ENCODE results near the gene ARHGAP6.
A peak's percentile ranks its signal among the peaks of the same experiment; 100 is the strongest.

The ARHGAP6 gene

GRCh38 chrX:11439846-11440245 is 225.9 kb downstream of the ARHGAP6 start:
- Histone ChIP-seq H3K36me3 (replicated peaks in 1 of 2; ENCODE audit: control insufficient read depth in 2 of 2, insufficient read depth in 2 of 2, low read length in 2 of 2) (no peaks in the 10 kb centered on the region), H3K4me1 (ENCODE audit: control insufficient read depth in 2 of 2, insufficient read depth in 1 of 2, low read depth in 1 of 2, low read length in 2 of 2) (no peaks in the 10 kb centered on the region), H3K4me3 (ENCODE audit: low read length in 2 of 2) (no peak overlapping the region), H3K27me3 (ENCODE audit: control insufficient read depth in 3 of 3, insufficient read depth in 3 of 3, low read depth in 1 of 3, low read length in 3 of 3) (no peaks in the 10 kb centered on the region), H3K9me3 (replicated peaks in 1 of 2; ENCODE audit: control insufficient read depth in 2 of 2, insufficient read depth in 1 of 2, low read depth in 1 of 2, low read length in 2 of 2) (no peaks in the 10 kb centered on the region), H4K91ac (ENCODE audit: low read depth, low read length, poor library complexity) (no peak overlapping the region), H2BK5ac (ENCODE audit: low read length) (no peak overlapping the region), H3K9ac (ENCODE audit: low read depth, low read length, poor library complexity) (no peak overlapping the region), H2BK15ac (ENCODE audit: low read length) (no peak overlapping the region), H3K14ac (ENCODE audit: low read length) (no peak overlapping the region), H2AFZ (ENCODE audit: low read length) (no peak overlapping the region), H3K4ac (ENCODE audit: low read length) (no peak overlapping the region), H2BK120ac (ENCODE audit: low read depth, low read length) (no peak overlapping the region), H4K8ac (ENCODE audit: low read depth, low read length) (no peak overlapping the region), H2BK12ac (ENCODE audit: low read length) (no peak overlapping the region), H2AK5ac (ENCODE audit: low read depth, low read length) (no peak overlapping the region), H3K23ac (ENCODE audit: low read depth, low read length, poor library complexity) (no peak overlapping the region), H3K18ac (ENCODE audit: low read length) (no peak overlapping the region), H3K27ac (replicated peaks; ENCODE audit: low read length) (no peak overlapping the region), H3K79me1 (ENCODE audit: low read depth, low read length) (no peaks in the 10 kb centered on the region), H3K4me2 (ENCODE audit: insufficient read depth, low read length, poor library complexity, severe bottlenecking) (no peak overlapping the region)
- DNase-seq (ENCODE audit: low spot score), result no peak
- WGBS, 2 donors (ENCODE audit: extremely low coverage in 2 of 2, insufficient read length in 2 of 2, insufficient replicate concordance in 1 of 2), result no CpG with 5 or more reads among the region's 2 CpGs

- no peaks in the 10 kb centered on the region for H3K4me1 ChIP-seq (ENCODE audit: control insufficient read depth in 2 of 2, insufficient read depth in 1 of 2, low read depth in 1 of 2, low read length in 2 of 2)
- H3K9me3 ChIP-seq (replicated peaks in 1 of 2; ENCODE audit: control insufficient read depth in 2 of 2, insufficient read depth in 1 of 2, low read depth in 1 of 2, low read length in 2 of 2), result no peaks in the 10 kb centered on the region
- H3K79me1 ChIP-seq (ENCODE audit: low read depth, low read length), result no peaks in the 10 kb centered on the region
- H3K14ac ChIP-seq (ENCODE audit: low read length), result no peak overlapping the region
- H3K27me3 ChIP-seq (ENCODE audit: control insufficient read depth in 3 of 3, insufficient read depth in 3 of 3, low read depth in 1 of 3, low read length in 3 of 3), result no peaks in the 10 kb centered on the region
- H2AK5ac ChIP-seq (ENCODE audit: low read depth, low read length), result no peak overlapping the region
- H4K8ac ChIP-seq (ENCODE audit: low read depth, low read length), result no peak overlapping the region
- no peak overlapping the region for H2BK15ac ChIP-seq (ENCODE audit: low read length)
- H3K36me3 ChIP-seq (replicated peaks in 1 of 2; ENCODE audit: control insufficient read depth in 2 of 2, insufficient read depth in 2 of 2, low read length in 2 of 2), result no peaks in the 10 kb centered on the region
- H3K23ac ChIP-seq (ENCODE audit: low read depth, low read length, poor library complexity), result no peak overlapping the region
- H2AFZ ChIP-seq (ENCODE audit: low read length), result no peak overlapping the region
- no peak overlapping the region for H3K4me3 ChIP-seq (ENCODE audit: low read length in 2 of 2)
- no peak overlapping the region for H3K4me2 ChIP-seq (ENCODE audit: insufficient read depth, low read length, poor library complexity, severe bottlenecking)
- no peak overlapping the region for H3K4ac ChIP-seq (ENCODE audit: low read length)
- no peak overlapping the region for H3K18ac ChIP-seq (ENCODE audit: low read length)
- H3K9ac ChIP-seq (ENCODE audit: low read depth, low read length, poor library complexity), result no peak overlapping the region
- no peak overlapping the region for H3K27ac ChIP-seq (replicated peaks; ENCODE audit: low read length)
- DNase-seq (ENCODE audit: low spot score), result no peak
- no peak overlapping the region for H4K91ac ChIP-seq (ENCODE audit: low read depth, low read length, poor library complexity)
- H2BK5ac ChIP-seq (ENCODE audit: low read length), result no peak overlapping the region
- WGBS, 2 donors (ENCODE audit: extremely low coverage in 2 of 2, insufficient read length in 2 of 2, insufficient replicate concordance in 1 of 2), result no CpG with 5 or more reads among the region's 4 CpGs
- no peak overlapping the region for H2BK12ac ChIP-seq (ENCODE audit: low read length)
- no peak overlapping the region for H2BK120ac ChIP-seq (ENCODE audit: low read depth, low read length)
These were observed 227.0 kb downstream of the ARHGAP6 start for GRCh38 chrX:11438767-11439166.

- H2BK120ac ChIP-seq (ENCODE audit: low read depth, low read length), result no peak overlapping the region
- H4K8ac ChIP-seq (ENCODE audit: low read depth, low read length), result no peak overlapping the region
- no peak overlapping the region for H4K91ac ChIP-seq (ENCODE audit: low read depth, low read length, poor library complexity)
- H3K4me2 ChIP-seq (ENCODE audit: insufficient read depth, low read length, poor library complexity, severe bottlenecking), result no peak overlapping the region
- H3K4me3 ChIP-seq (ENCODE audit: low read length in 2 of 2), result no peak overlapping the region
- H3K9me3 ChIP-seq (replicated peaks in 1 of 2; ENCODE audit: control insufficient read depth in 2 of 2, insufficient read depth in 1 of 2, low read depth in 1 of 2, low read length in 2 of 2), result no peaks in the 10 kb centered on the region
- no peak overlapping the region for H2BK5ac ChIP-seq (ENCODE audit: low read length)
- no peak overlapping the region for H3K4ac ChIP-seq (ENCODE audit: low read length)
- H2BK15ac ChIP-seq (ENCODE audit: low read length), result no peak overlapping the region
- H3K9ac ChIP-seq (ENCODE audit: low read depth, low read length, poor library complexity), result no peak overlapping the region
- WGBS, 2 donors (ENCODE audit: extremely low coverage in 2 of 2, insufficient read length in 2 of 2, insufficient replicate concordance in 1 of 2), result no CpG with 5 or more reads among the region's 2 CpGs
- H3K27ac ChIP-seq (replicated peaks; ENCODE audit: low read length), result no peak overlapping the region
- no peak overlapping the region for H2BK12ac ChIP-seq (ENCODE audit: low read length)
- H2AK5ac ChIP-seq (ENCODE audit: low read depth, low read length), result no peak overlapping the region
- no peaks in the 10 kb centered on the region for H3K79me1 ChIP-seq (ENCODE audit: low read depth, low read length)
- no peak overlapping the region for H3K18ac ChIP-seq (ENCODE audit: low read length)
- no peak overlapping the region for H3K14ac ChIP-seq (ENCODE audit: low read length)
- DNase-seq (ENCODE audit: low spot score), result no peak
- no peak overlapping the region for H2AFZ ChIP-seq (ENCODE audit: low read length)
- H3K27me3 ChIP-seq (ENCODE audit: control insufficient read depth in 3 of 3, insufficient read depth in 3 of 3, low read depth in 1 of 3, low read length in 3 of 3), result no peaks in the 10 kb centered on the region
- H3K4me1 ChIP-seq (ENCODE audit: control insufficient read depth in 2 of 2, insufficient read depth in 1 of 2, low read depth in 1 of 2, low read length in 2 of 2), result no peaks in the 10 kb centered on the region
- H3K36me3 ChIP-seq (replicated peaks in 1 of 2; ENCODE audit: control insufficient read depth in 2 of 2, insufficient read depth in 2 of 2, low read length in 2 of 2), result no peaks in the 10 kb centered on the region
- H3K23ac ChIP-seq (ENCODE audit: low read depth, low read length, poor library complexity), result no peak overlapping the region
These were observed 227.4 kb downstream of the ARHGAP6 start for GRCh38 chrX:11438380-11438723.

- Histone ChIP-seq H3K9ac (ENCODE audit: low read depth, low read length, poor library complexity) (no peak overlapping the region), H2AK5ac (ENCODE audit: low read depth, low read length) (no peak overlapping the region), H2BK12ac (ENCODE audit: low read length) (no peak overlapping the region), H3K4ac (ENCODE audit: low read length) (no peak overlapping the region), H3K9me3 (replicated peaks in 1 of 2; ENCODE audit: control insufficient read depth in 2 of 2, insufficient read depth in 1 of 2, low read depth in 1 of 2, low read length in 2 of 2) (no peaks in the 10 kb centered on the region), H3K79me1 (ENCODE audit: low read depth, low read length) (no peaks in the 10 kb centered on the region), H3K4me3 (ENCODE audit: low read length in 2 of 2) (no peak overlapping the region), H3K36me3 (replicated peaks in 1 of 2; ENCODE audit: control insufficient read depth in 2 of 2, insufficient read depth in 2 of 2, low read length in 2 of 2) (no peaks in the 10 kb centered on the region), H4K91ac (ENCODE audit: low read depth, low read length, poor library complexity) (no peak overlapping the region), H3K23ac (ENCODE audit: low read depth, low read length, poor library complexity) (no peak overlapping the region), H2BK120ac (ENCODE audit: low read depth, low read length) (no peak overlapping the region), H2BK5ac (ENCODE audit: low read length) (no peak overlapping the region), H3K14ac (ENCODE audit: low read length) (no peak overlapping the region), H3K27me3 (ENCODE audit: control insufficient read depth in 3 of 3, insufficient read depth in 3 of 3, low read depth in 1 of 3, low read length in 3 of 3) (no peaks in the 10 kb centered on the region), H4K8ac (ENCODE audit: low read depth, low read length) (no peak overlapping the region), H3K27ac (replicated peaks; ENCODE audit: low read length) (no peak overlapping the region), H3K4me2 (ENCODE audit: insufficient read depth, low read length, poor library complexity, severe bottlenecking) (no peak overlapping the region), H2BK15ac (ENCODE audit: low read length) (no peak overlapping the region), H3K4me1 (ENCODE audit: control insufficient read depth in 2 of 2, insufficient read depth in 1 of 2, low read depth in 1 of 2, low read length in 2 of 2) (no peaks in the 10 kb centered on the region), H2AFZ (ENCODE audit: low read length) (peak overlapping the region; percentile 10), H3K18ac (ENCODE audit: low read length) (no peak overlapping the region)
- WGBS, 2 donors (ENCODE audit: extremely low coverage in 2 of 2, insufficient read length in 2 of 2, insufficient replicate concordance in 1 of 2), result no CpG with 5 or more reads among the region's 15 CpGs
- DNase-seq (ENCODE audit: low spot score), result no peak
These were observed 227.9 kb downstream of the ARHGAP6 start for GRCh38 chrX:11437642-11438379.
